ENCODE results near the gene CCR8.
"Not testable (repeated sequence)": the region's sequence is repeated elsewhere in the genome, so short reads cannot be mapped to it uniquely, and the experiment has no call there.

Gene CCR8

GRCh38 chr3:39349080-39349479 lies 19.6 kb downstream of the CCR8 start:
- DNase-seq (ENCODE audit: low spot score): no peak

GRCh38 chr3:39350714-39351113 lies 21.2 kb downstream of the CCR8 start:
- no peak for DNase-seq (ENCODE audit: low spot score)

- DNase-seq (ENCODE audit: low spot score): not testable (repeated sequence)
Measured at GRCh38 chr3:39351134-39351533, 21.6 kb downstream of the CCR8 start.

- DNase-seq (ENCODE audit: low spot score): not testable (repeated sequence)
Measured at GRCh38 chr3:39353168-39353927, 23.8 kb downstream of the CCR8 start.

GRCh38 chr3:39358333-39358732 lies 28.8 kb downstream of the CCR8 start:
- DNase-seq (ENCODE audit: low spot score): no peak

GRCh38 chr3:39361252-39361927 lies 31.9 kb downstream of the CCR8 start:
- DNase-seq (ENCODE audit: low spot score): no peak

- no peak for DNase-seq (ENCODE audit: low spot score)
Measured at GRCh38 chr3:39362192-39362591, 32.7 kb downstream of the CCR8 start.

GRCh38 chr3:39362812-39363211 lies 33.3 kb downstream of the CCR8 start:
- DNase-seq (ENCODE audit: low spot score): no peak

GRCh38 chr3:39370450-39370849 lies 40.9 kb downstream of the CCR8 start:
- DNase-seq (ENCODE audit: low spot score): not testable (repeated sequence)

- no peak for DNase-seq (ENCODE audit: low spot score)
Measured at GRCh38 chr3:39372833-39373232, 43.3 kb downstream of the CCR8 start.

- DNase-seq (ENCODE audit: low spot score): no peak
Measured at GRCh38 chr3:39376959-39377634, 47.6 kb downstream of the CCR8 start.

- DNase-seq (ENCODE audit: low spot score): peak; percentile 64
Measured at GRCh38 chr3:39378088-39378487, 48.6 kb downstream of the CCR8 start.

GRCh38 chr3:39378957-39379777 lies 49.7 kb downstream of the CCR8 start:
- DNase-seq (ENCODE audit: low spot score): no peak

GRCh38 chr3:39379778-39380155 lies 50.3 kb downstream of the CCR8 start:
- DNase-seq (ENCODE audit: low spot score): no peak

GRCh38 chr3:39381432-39381831 lies 51.9 kb downstream of the CCR8 start:
- no peak for DNase-seq (ENCODE audit: low spot score)

Measured in SW480 (cell line).